SK-N-SH (cell line): Measurements from ENCODE around the gene HECTD4. TPM values are rescaled to one million over a fixed set of nuclear protein-coding genes. Genes with fewer than 3 reads are reported as not detected.

ENCODE experiments used
- CTCF ChIA-PET: fragments of 300-600, 350-600 bp; formaldehyde crosslinking; extraction: SDS; loops from one replicate; lab custom pipeline; 2021; lab: Yijun Ruan, JAX
- POLR2A ChIA-PET: fragments of 350-600 bp; sonication (Branson Sonifier 250); formaldehyde crosslinking; extraction: SDS; loops from one replicate; lab custom pipeline; 2020; ENCODE audit warnings: antibody characterized with exemption, inconsistent platforms; lab: Yijun Ruan, JAX
- DNase-seq: peaks from one replicate; pipeline ENCODE4 v3.0.0; 2012
- H2AFZ ChIP-seq: fragments of 200-600 bp; sonication (generic); 2 replicates; pipeline ENCODE4 v1.8.1; 2016; ENCODE audit warnings: antibody characterized with exemption, mild to moderate bottlenecking, low read depth
- H3F3A ChIP-seq: fragments of 200-600 bp; sonication (generic); replicated peaks from 2 replicates; pipeline ENCODE3; 2016; ENCODE audit warnings: antibody characterized with exemption, mild to moderate bottlenecking; ENCODE audit not compliant: insufficient read depth
- H3K27ac ChIP-seq, 2 experiments: fragments of 200-500 bp in 1 of 2; fragments of 200-600 bp in 1 of 2; sonication (Bioruptor generic) in 1 of 2; sonication (generic), shearing (Covaris generic) in 1 of 2; 2 replicates each; pipeline versions ENCODE4 v1.5.1 to v1.6.1; 2014 to 2016; ENCODE audit warnings: low read depth in 2 of 2, inconsistent platforms in 1 of 2, low read length in 1 of 2, mild to moderate bottlenecking in 1 of 2, mixed read lengths in 1 of 2
- H3K27me3 ChIP-seq: fragments of 200-600 bp; sonication (generic), shearing (Covaris generic); 2 replicates; pipeline ENCODE4 v1.6.1; 2016; ENCODE audit warnings: mixed run types; ENCODE audit not compliant: insufficient read depth
- H3K36me3 ChIP-seq, 2 experiments: fragments of 200-500 bp in 1 of 2; fragments of 200-600 bp in 1 of 2; sonication (Bioruptor generic) in 1 of 2; sonication (generic) in 1 of 2; replicated peaks in 1 of 2; 2 replicates each; pipeline versions ENCODE3 to v1.5.1; 2014 to 2016; ENCODE audit warnings: low read length in 1 of 2, mild to moderate bottlenecking in 1 of 2; ENCODE audit not compliant: insufficient read depth in 2 of 2, control insufficient read depth in 1 of 2
- H3K4me1 ChIP-seq, 2 experiments: fragments of 200-500 bp in 1 of 2; fragments of 200-600 bp in 1 of 2; sonication (Bioruptor generic) in 1 of 2; sonication (generic), shearing (Covaris generic) in 1 of 2; 2 replicates each; pipeline versions ENCODE4 v1.5.1 to v1.6.1; 2014 to 2016; ENCODE audit warnings: low read depth in 1 of 2, low read length in 1 of 2, mixed run types in 1 of 2; ENCODE audit not compliant: insufficient read depth in 2 of 2, control insufficient read depth in 1 of 2
- H3K4me2 ChIP-seq: fragments of 200-600 bp; sonication (generic), shearing (Covaris generic); 2 replicates; pipeline ENCODE4 v1.6.1; 2017; ENCODE audit warnings: mixed run types
- H3K4me3 ChIP-seq, 2 experiments: fragments of 200-500 bp in 1 of 2; fragments of 200-600 bp in 1 of 2; sonication (Bioruptor generic) in 1 of 2; sonication (generic), shearing (Covaris generic) in 1 of 2; 2 replicates each; pipeline versions ENCODE4 v1.5.1 to v1.8.1; 2014 to 2016; ENCODE audit warnings: low read depth in 2 of 2, inconsistent platforms in 1 of 2, low read length in 1 of 2, mild to moderate bottlenecking in 1 of 2, mixed read lengths in 1 of 2, moderate library complexity in 1 of 2
- H3K79me2 ChIP-seq: fragments of 200-600 bp; sonication (generic); 2 replicates; pipeline ENCODE4 v1.8.1; 2017; ENCODE audit warnings: mild to moderate bottlenecking; ENCODE audit not compliant: insufficient read depth
- H3K9ac ChIP-seq: fragments of 200-600 bp; sonication (generic); 2 replicates; pipeline ENCODE4 v1.6.1; 2017; ENCODE audit warnings: mixed run types
- H3K9me2 ChIP-seq: fragments of 200-600 bp; sonication (generic); 2 replicates; pipeline ENCODE4 v1.6.1; 2017; ENCODE audit warnings: mixed run types
- H3K9me3 ChIP-seq: fragments of 200-600 bp; sonication (generic); 2 replicates; pipeline ENCODE4 v1.6.1; 2017; ENCODE audit warnings: mixed run types, mild to moderate bottlenecking, moderate library complexity
- H4K20me1 ChIP-seq: fragments of 200-600 bp; sonication (generic); 2 replicates; pipeline ENCODE4 v1.6.1; 2017; ENCODE audit warnings: mild to moderate bottlenecking, mixed run types; ENCODE audit not compliant: insufficient read depth
- GATA2 ChIP-seq: sonication (generic); formaldehyde crosslinking; IDR thresholded peaks from 2 replicates; pipeline ENCODE4 v1.5.0; 2020; ENCODE audit warnings: mild to moderate bottlenecking, missing genetic modification reagents
- JUND ChIP-seq: IDR thresholded peaks from 2 replicates; pipeline ENCODE4 v1.4.0; 2012
- MAX ChIP-seq: IDR thresholded peaks from 2 replicates; pipeline ENCODE4 v1.4.0; 2012; ENCODE audit warnings: low read depth
- MEF2A ChIP-seq: IDR thresholded peaks from 2 replicates; pipeline ENCODE4 v1.4.0; 2012; ENCODE audit warnings: low read depth, borderline replicate concordance
- MXI1 ChIP-seq: IDR thresholded peaks from 2 replicates; pipeline ENCODE4 v1.6.1; 2012; ENCODE audit warnings: mild to moderate bottlenecking, low read depth, low read length, improper control_type of control experiment
- NFIC ChIP-seq: IDR thresholded peaks from 2 replicates; pipeline ENCODE4 v1.4.0; 2012; ENCODE audit warnings: borderline replicate concordance
- PBX3 ChIP-seq: IDR thresholded peaks from 2 replicates; pipeline ENCODE4; 2012
- RCOR1 ChIP-seq: fragments of 150-350 bp; IDR thresholded peaks from 2 replicates; pipeline ENCODE4 v1.6.1; 2017; ENCODE audit warnings: antibody characterized with exemption, low read length
- RXRA ChIP-seq: IDR thresholded peaks from 2 replicates; pipeline ENCODE4 v1.4.0; 2012; ENCODE audit warnings: low read depth, mild to moderate bottlenecking, borderline replicate concordance
- SIN3A ChIP-seq: IDR thresholded peaks from 2 replicates; pipeline ENCODE4 v1.6.1; 2012; ENCODE audit warnings: low read depth, mild to moderate bottlenecking, low read length, moderate library complexity, borderline replicate concordance
- TCF12 ChIP-seq: IDR thresholded peaks from 2 replicates; pipeline ENCODE4 v1.4.0; 2012
- TEAD4 ChIP-seq: IDR thresholded peaks from 2 replicates; pipeline ENCODE4 v1.4.0; 2012; ENCODE audit warnings: mild to moderate bottlenecking, borderline replicate concordance; ENCODE audit not compliant: insufficient read depth
- WGBS: methylation state at CpG from one replicate; pipeline ENCODE4 v1.1.6; 2017; ENCODE audit warnings: low lambda C conversion rate; 5-methylcytosine and 5-hydroxymethylcytosine counted together
- polyA plus RNA-seq, 3 experiments: library from polyadenylated mRNA; depleted of rRNA; stranded (reverse); fragments of >200 nt; gene quantifications; 2 replicates each; pipeline ENCODE4 v1.2.3, GENCODE V29; 2012
- TF ChIP-seq, protein P1 (sequence below): fragments of 150-350 bp; IDR thresholded peaks from 2 replicates; pipeline ENCODE4 v1.6.1; 2016; ENCODE audit warnings: mild to moderate bottlenecking, low read depth, low read length

The HECTD4 gene
- polyA plus RNA-seq, 1 of the 3 experiments (the other 2 are of a cell fraction): 14.6 TPM

DNA sequence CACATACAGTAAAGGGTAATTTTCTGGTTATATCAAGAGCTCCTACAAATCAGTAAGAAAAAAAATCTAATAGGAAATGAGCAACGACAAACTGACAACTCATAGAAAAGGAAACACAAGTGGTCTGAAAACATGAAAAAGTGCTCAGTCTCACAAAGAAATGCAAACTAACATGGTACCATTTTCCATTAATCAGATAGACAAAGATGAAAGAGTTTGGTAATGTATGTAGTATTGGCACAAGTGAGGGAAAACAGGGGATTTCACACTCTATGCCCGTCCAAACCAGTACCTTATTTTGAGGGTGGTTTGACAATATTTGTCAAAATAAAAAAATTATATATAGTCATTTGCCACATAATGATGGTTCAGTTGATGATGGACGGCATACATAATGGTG, 49.7 kb upstream of the HECTD4 start:
- TF ChIP-seq TCF12 (no peak), MAX (no peak), GATA2 (CRISPR knock-in tag) (no peak), MXI1 (no peak), NFIC (no peak), RXRA (no peak)
- ChIA-PET CTCF (interaction anchor here (0.7 kb wide), 1 partner anchor 29 kb away, joined by 3 read pairs; no protein-coding TSS in a partner anchor), POLR2A (interaction anchor here (0.7 kb wide), 1 partner anchor 758 kb away, joined by 3 read pairs; no protein-coding TSS in a partner anchor)

DNA sequence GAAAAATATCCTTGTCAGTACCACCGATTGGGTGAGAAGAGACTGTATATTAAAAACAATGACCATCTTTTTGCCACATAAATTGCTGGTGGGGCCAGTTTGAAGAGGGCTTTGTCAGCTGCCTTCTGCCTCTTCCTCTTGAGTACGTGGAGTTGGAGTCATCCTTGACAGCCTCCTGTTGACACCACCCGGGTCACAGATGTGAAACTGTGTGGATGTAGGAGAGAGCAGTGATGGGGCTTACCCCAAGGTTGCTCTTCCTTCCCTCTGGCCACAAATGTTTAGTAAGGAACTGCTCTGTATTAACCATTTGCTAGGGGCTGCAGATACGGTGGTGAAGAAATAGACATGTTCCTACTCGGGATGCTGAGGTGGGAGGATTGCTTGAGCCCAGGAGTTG, 48.7 kb upstream of the HECTD4 start:
- ChIA-PET CTCF (no interaction called here), POLR2A (no interaction called here)
- no peaks in the 10 kb centered on the region for H3K9me2 ChIP-seq
- no peak overlapping the region for H3K4me2 ChIP-seq
- no peaks in the 10 kb centered on the region for H3K27me3 ChIP-seq
- WGBS: 90% methylated on average over 5 of the region's 5 CpGs
- peaks cover 4% of the 10 kb centered on the region for H3F3A ChIP-seq
- H3K9me3 ChIP-seq: no peaks in the 10 kb centered on the region
- peaks cover 100% of the 10 kb centered on the region for H3K79me2 ChIP-seq
- no peak overlapping the region for H3K27ac ChIP-seq
- peaks cover 0 to 16% of the 10 kb centered on the region in 2 experiments for H3K36me3 ChIP-seq
- H3K4me3 ChIP-seq: no peak overlapping the region
- no peak overlapping the region for H2AFZ ChIP-seq
- H3K9ac ChIP-seq: no peak overlapping the region
- TF ChIP-seq SIN3A: no peak
- TF ChIP-seq RCOR1: no peak
- TF ChIP-seq, protein P1, sequence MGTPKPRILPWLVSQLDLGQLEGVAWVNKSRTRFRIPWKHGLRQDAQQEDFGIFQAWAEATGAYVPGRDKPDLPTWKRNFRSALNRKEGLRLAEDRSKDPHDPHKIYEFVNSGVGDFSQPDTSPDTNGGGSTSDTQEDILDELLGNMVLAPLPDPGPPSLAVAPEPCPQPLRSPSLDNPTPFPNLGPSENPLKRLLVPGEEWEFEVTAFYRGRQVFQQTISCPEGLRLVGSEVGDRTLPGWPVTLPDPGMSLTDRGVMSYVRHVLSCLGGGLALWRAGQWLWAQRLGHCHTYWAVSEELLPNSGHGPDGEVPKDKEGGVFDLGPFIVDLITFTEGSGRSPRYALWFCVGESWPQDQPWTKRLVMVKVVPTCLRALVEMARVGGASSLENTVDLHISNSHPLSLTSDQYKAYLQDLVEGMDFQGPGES: no peak
- no peak for TF ChIP-seq MEF2A
- TF ChIP-seq PBX3: no peak
- TF ChIP-seq TEAD4: no peak
- no peak for TF ChIP-seq JUND
- TF ChIP-seq, all 33 proteins: peak for 0
- peaks cover 86% of the 10 kb centered on the region for H4K20me1 ChIP-seq
- DNase-seq: no peak
- H3K4me1 ChIP-seq: no peaks in the 10 kb centered on the region

More for the DNA sequence above, 49.7 kb upstream of the HECTD4 start:
- H3K4me2 ChIP-seq: no peak overlapping the region
- H3K27me3 ChIP-seq: no peaks in the 10 kb centered on the region
- no peak overlapping the region for H3K4me3 ChIP-seq
- H3K9ac ChIP-seq: no peak overlapping the region
- no peak for DNase-seq
- H3K27ac ChIP-seq: no peak overlapping the region
- H3K9me3 ChIP-seq: no peaks in the 10 kb centered on the region
- H2AFZ ChIP-seq: no peak overlapping the region
- peaks cover 0 to 12% of the 10 kb centered on the region in 2 experiments for H3K36me3 ChIP-seq
- no peaks in the 10 kb centered on the region for H3K4me1 ChIP-seq
- H3K79me2 ChIP-seq: peaks cover 100% of the 10 kb centered on the region
- no peaks in the 10 kb centered on the region for H3K9me2 ChIP-seq
- peaks cover 86% of the 10 kb centered on the region for H4K20me1 ChIP-seq
- H3F3A ChIP-seq: peaks cover 4% of the 10 kb centered on the region
- 96% methylated on average over 3 of the region's 3 CpGs for WGBS
